Measurements from ENCODE around the gene EXOSC10.
"Not testable (repeated sequence)": the region's sequence is repeated elsewhere in the genome, so short reads cannot be mapped to it uniquely, and the experiment has no call there.

Gene EXOSC10

DNA sequence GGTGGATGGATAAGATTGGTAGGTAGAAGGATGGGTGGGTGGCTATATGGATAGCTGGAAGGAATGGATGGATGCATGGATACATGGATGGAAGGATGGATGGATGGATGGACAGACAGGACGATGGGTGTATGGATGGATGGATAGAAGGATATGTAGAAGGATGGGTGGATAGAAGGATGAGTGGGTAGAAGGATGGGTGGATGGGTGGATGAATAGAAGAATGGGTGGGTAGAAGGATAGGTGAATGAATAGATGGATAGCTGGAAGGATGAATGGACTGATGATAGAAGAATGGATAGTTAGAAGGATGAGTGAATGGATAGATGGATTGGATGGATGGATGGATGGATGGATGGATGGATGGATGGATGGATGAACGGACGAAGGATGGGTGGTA is 57.6 kb downstream of the EXOSC10 start:
- CTCF ChIA-PET: no interaction called here
- POLR2A ChIA-PET: no interaction called here
- TF ChIP-seq CTCF (IDR thresholded peaks at IDR 0.05; ENCODE audit: control extremely low read depth, extremely low read depth, low read depth, missing control alignments): no peak
- no peak for DNase-seq (ENCODE audit: extremely low spot score)

DNA sequence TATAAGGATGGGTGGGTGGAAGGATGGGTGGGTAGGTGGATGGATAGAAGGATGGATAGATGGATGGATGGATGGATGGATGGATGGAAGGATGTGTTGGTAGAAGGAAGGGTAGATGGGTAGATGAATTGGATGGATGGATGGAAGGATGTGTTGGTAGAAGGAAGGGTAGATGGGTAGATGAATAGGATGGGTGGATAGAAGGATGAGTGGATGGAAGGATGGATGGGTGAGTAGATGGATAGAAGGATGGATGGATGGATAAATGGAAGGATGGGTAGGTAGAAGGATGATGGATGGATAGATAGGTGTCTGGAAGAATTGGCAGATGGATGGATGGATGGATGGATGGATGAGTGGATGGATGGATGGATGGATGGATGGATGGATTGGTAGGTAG is 58.6 kb downstream of the EXOSC10 start:
- ChIA-PET CTCF (interaction anchor here (7.9 kb wide), 1 partner anchor 606 kb away, joined by 248 read pairs; the partner anchor contains the start of genes FBXO2 and FBXO44), POLR2A (interaction anchor here (0.6 kb wide), 1 partner anchor 598 kb away, joined by 13 read pairs; no protein-coding TSS in a partner anchor)
- no peak for DNase-seq (ENCODE audit: extremely low spot score)
- TF ChIP-seq CTCF (IDR thresholded peaks at IDR 0.05; ENCODE audit: control extremely low read depth, extremely low read depth, low read depth, missing control alignments): no peak

- CTCF ChIA-PET: interaction anchor here (4.3 to 7.9 kb wide), 2 partner anchors 22 to 607 kb away, joined by 63 to 248 read pairs; partner anchors contain the start of genes FBXO2, FBXO44 and SRM
- DNase-seq (ENCODE audit: extremely low spot score); POLR2A ChIA-PET: not testable (repeated sequence)
Observed at GRCh38 chr1:11040105-11040429, 59.6 kb downstream of the EXOSC10 start.

DNA sequence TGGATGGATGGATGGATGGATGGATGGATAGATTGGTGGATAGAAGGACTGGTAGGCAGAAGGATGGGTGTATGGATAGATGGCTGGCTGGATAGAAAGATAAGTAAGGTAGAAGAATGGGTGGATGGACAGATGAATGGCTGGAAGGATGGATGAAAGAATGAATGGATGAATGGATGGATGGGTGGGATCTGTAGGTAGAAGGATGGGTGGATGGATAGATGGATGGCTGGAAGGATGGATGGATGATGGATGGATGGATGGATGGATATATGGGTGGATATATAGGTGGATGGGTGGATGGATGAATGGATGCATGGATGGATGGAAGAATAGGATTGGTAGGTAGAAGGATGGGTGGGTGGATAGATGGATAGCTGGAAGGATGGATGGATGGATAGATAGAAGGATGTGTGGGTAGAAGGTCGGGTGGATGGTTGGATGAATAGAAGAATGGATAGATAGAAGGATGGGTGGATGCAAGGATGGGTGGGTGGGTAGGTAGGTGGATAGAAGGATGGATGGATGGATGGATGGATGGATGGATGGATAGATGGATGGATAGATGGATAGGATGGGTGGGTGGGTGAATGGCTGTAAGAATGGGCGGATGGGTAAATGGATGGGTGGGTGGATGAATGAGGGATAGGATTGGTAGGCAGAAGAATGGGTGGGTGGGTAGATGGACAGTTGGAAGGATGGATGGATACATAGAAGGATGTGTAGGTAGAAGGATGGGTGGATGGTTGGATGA is 60.1 kb downstream of the EXOSC10 start:
- no peak for DNase-seq (ENCODE audit: extremely low spot score)
- no peak for TF ChIP-seq CTCF (IDR thresholded peaks at IDR 0.05; ENCODE audit: control extremely low read depth, extremely low read depth, low read depth, missing control alignments)
- CTCF ChIA-PET: interaction anchor here (1.5 to 7.9 kb wide), 12 partner anchors 10 to 669 kb away, joined by 3 to 248 read pairs (median 22); partner anchors contain the start of genes FBXO2, FBXO44 and SRM
- POLR2A ChIA-PET: no interaction called here

- peak; percentile 98 for TF ChIP-seq CTCF (IDR thresholded peaks at IDR 0.05; ENCODE audit: control extremely low read depth, extremely low read depth, low read depth, missing control alignments)
- CTCF ChIA-PET: interaction anchor here (0.6 to 7.9 kb wide), 116 partner anchors 9 to 1147 kb away, joined by 3 to 248 read pairs (median 4); partner anchors contain the start of genes AGTRAP, EXOSC10, FBXO2 and FBXO44
- DNase-seq (ENCODE audit: extremely low spot score): peak; percentile 88
- POLR2A ChIA-PET: interaction anchor here (0.5 to 1.0 kb wide), 3 partner anchors 35 to 727 kb away, joined by 4 to 7 read pairs (median 4); no protein-coding TSS in a partner anchor
Observed at GRCh38 chr1:11037740-11038182, 61.9 kb downstream of the EXOSC10 start.

DNA sequence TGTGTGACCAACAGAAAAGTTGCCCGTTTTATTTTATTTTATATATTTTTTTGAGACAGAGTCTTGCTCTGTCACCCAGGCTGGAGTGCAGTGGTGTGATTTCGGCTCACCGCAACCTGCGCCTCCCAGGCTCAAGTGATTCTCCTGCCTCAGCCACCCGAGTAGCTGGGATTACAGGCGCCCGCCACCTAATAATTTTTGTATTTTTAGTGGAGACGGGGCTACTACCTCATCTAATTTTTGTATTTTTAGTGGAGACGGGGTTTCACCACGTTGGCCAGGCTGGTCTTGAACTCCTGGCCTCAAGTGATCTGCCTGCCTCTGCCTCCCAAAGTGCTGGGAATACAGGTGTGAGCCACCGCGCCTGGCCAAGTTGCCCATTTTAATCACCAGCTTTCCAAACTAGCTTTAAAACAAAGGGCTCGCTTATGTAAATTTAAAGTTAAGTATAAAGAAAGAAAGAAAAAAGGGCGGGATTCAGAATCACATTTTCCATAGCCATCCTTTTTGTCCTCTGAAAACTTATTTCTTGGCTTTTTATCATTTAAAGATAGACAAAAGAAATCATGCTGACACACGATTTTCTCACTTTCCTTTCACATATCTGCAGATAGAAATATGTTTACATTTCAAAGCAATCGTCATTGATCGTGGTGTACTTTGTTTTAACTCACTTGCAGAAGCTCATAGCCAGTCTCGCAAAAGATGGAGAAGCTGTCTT is 62.5 kb downstream of the EXOSC10 start:
- ChIA-PET CTCF (interaction anchor here (0.6 to 7.9 kb wide), 100 partner anchors 9 to 855 kb away, joined by 3 to 248 read pairs (median 4); partner anchors contain the start of genes AGTRAP, EXOSC10, FBXO2 and FBXO44), POLR2A (interaction anchor here (0.6 to 1.0 kb wide), 3 partner anchors 36 to 728 kb away, joined by 3 to 4 read pairs (median 4); no protein-coding TSS in a partner anchor)
- DNase-seq (ENCODE audit: extremely low spot score): not testable (repeated sequence)

DNA sequence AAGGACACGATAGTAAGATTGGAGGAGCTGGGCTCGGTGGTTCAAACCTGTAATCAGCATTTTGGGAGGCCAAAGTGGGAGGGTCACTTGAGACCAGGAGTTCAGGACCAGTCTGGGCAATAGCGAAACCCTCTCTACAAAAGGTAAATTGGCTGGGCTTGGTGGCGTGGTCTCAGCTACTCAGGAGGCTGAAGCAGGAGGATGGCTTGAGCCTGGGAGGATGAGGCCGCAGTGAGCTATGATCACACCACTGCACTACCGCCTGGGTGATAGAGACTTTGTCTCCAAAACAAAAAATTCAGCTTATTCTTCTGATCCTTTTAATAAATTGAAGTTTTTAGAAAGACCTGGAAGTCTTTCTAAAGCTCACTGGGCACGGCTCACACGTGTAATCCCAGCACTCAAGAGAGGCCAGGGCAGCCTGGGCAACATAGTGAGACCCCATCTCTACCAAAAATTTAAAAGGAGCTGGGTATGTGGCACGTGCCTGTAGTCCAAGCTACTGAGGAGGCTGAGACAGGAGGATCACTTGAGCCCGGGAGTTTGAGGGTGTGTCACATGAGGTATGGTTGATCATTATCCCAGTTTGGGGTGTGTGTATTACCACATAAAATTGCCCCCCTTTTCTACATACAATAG is 67.9 kb downstream of the EXOSC10 start:
- no peak for TF ChIP-seq CTCF (IDR thresholded peaks at IDR 0.05; ENCODE audit: control extremely low read depth, extremely low read depth, low read depth, missing control alignments)
- ChIA-PET CTCF (interaction anchor here (0.8 to 2.1 kb wide), 5 partner anchors 20 to 618 kb away, joined by 3 to 5 read pairs (median 4); a partner anchor contains a TSS), POLR2A (interaction anchor here (0.6 to 1.2 kb wide), 3 partner anchors 539 to 709 kb away, joined by 3 to 4 read pairs (median 3); no protein-coding TSS in a partner anchor)
- DNase-seq (ENCODE audit: extremely low spot score): no peak

Measured in GM10248 (cell line).